HG03521 (cell line): ENCODE measurements around the gene ART3.
A peak's percentile ranks its signal among the peaks of the same experiment; 100 is the strongest.
"Not testable (repeated sequence)": the region's sequence is repeated elsewhere in the genome, so short reads cannot be mapped to it uniquely, and the experiment has no call there.

Experiments
- ATAC-seq: cut with Tn5 transposase; IDR thresholded peaks from one replicate; pipeline ENCODE4 v1.9.1; 2021; ENCODE audit warnings: mild to moderate bottlenecking, moderate library complexity; ENCODE audit not compliant: unreplicated experiment

Gene ART3

GRCh38 chr4:76074468-76074867, at the start of gene ART3:
Gene ART3 (plus strand): TSS chr4:76074709. CDS start chr4:76075890, 1,181 bp downstream.
- ATAC-seq: no peak

- ATAC-seq: no peak
These were observed 46.2 kb upstream of the ART3 start for GRCh38 chr4:76028350-76028765.

DNA sequence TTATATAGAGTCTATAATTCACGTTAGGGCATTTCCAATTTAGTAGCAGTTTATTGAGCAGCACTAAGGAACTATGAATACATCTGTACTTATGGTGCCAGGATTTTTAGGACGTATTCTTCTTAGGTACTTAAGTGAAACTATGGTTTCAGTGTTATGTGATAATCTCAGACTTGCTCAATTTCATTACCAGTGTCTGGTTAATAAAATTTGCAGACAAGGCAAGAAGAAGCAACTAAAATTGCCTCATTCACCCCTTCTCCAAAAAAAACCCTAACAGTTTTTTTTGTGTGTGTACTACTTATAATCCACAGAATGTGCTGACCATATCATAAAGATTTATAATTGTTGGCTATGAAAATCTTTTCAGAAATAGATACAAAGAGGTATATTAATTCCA, 45.2 kb upstream of the ART3 start:
- ATAC-seq: no peak

DNA sequence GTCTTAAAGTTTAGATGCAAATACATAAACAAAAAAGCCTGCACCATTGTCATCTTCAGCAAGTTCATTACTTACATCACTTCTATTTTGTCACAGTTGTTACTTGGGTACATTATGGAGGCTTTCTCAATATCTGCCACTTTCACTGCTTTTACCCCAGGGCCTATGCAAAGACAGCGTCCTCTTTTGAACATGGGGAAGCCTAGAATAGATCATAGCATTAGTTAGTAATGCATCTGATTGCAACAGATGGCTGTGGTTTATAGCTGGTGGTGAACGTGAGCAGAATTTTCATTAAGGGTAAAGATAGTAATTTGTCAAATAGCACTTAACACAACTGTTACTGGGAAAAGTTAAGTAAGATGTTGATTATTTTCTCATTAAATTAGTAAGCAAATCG, 39.4 kb upstream of the ART3 start:
- ATAC-seq: no peak

- ATAC-seq: no peak
These were observed 38.6 kb upstream of the ART3 start, which contains the start of gene CXCL11 for GRCh38 chr4:76035799-76036380. Gene CXCL11 (minus strand): TSS chr4:76036070. CDS start chr4:76035987, 83 bp downstream.

GRCh38 chr4:76036855-76037254, 37.7 kb upstream of the ART3 start:
- ATAC-seq: no peak

DNA sequence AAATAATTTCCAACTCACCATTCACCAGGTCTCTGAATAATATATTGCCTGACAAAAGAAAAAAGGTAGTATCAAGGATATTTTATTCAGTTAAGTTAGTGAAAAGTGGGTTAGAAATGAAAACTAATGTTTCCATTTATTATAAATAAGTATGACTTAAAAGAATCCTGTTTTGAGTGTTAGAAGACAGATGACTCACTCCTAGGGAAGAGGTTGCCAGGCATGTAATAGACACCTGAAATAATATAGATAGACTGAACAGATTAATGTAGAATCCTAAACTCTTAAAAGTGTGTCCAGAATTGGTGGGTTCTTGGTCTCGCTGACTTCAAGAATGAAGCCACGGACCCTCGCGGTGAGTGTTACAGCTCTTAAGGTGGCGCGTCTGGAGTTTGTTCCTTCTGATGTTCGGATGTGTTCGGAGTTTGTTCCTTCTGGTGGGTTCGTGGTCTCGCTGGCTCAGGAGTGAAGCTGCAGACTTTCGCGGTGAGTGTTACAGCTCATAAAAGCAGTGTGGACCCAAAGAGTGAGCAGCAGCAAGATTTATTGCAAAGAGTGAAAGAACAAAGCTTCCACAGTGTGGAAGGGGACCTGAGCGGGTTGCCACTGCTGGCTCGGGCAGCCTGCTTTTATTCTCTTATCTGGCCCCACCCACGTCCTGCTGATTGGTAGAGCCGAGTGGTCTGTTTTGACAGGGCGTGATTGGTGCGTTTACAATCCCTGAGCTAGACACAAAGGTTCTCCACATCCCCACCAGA, 32.1 kb upstream of the ART3 start:
- ATAC-seq: not testable (repeated sequence)

DNA sequence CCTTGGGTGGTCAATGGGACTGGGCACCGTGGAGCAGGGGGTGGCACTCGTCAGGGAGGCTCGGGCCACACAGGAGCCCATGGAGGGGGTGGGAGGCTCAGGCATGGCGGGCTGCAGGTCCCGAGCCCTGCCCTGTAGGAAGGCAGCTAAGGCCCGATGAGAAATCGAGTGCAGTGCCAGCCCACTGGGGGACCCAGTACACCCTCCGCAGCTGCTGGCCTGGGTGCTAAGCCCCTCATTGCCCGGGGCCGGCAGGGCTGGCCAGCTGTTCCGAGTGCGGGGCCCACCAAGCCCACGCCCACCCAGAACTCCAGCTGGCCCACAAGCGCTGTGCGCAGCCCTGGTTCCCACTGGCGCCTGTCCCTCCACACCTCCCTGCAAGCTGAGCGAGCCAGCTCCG, 31.2 kb upstream of the ART3 start:
- ATAC-seq: not testable (repeated sequence)

GRCh38 chr4:76044686-76045085, 29.8 kb upstream of the ART3 start:
- ATAC-seq: not testable (repeated sequence)

GRCh38 chr4:76049860-76050416, 24.6 kb upstream of the ART3 start:
- not testable (repeated sequence) for ATAC-seq

- ATAC-seq: not testable (repeated sequence)
These were observed 23.9 kb upstream of the ART3 start for GRCh38 chr4:76050560-76051050.

DNA sequence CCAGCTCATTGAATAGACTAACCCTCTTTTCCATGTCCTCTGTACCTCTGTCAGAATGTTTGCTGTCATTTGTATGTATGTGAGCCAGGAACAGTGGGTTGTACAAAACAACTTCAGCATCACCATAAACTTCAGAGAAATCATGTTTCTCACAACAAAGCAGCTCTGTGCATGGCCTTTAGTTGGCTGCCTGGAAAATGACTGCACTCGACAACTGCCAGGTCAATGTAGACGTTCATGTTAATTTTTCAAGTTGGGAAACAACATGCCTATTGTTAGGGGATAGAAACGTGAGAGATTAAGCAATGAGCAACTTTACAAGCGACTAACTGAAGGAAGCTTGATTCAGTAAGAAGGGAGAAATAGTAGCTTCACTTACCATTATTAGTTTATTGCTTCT, 20.8 kb upstream of the ART3 start:
- ATAC-seq: no peak

DNA sequence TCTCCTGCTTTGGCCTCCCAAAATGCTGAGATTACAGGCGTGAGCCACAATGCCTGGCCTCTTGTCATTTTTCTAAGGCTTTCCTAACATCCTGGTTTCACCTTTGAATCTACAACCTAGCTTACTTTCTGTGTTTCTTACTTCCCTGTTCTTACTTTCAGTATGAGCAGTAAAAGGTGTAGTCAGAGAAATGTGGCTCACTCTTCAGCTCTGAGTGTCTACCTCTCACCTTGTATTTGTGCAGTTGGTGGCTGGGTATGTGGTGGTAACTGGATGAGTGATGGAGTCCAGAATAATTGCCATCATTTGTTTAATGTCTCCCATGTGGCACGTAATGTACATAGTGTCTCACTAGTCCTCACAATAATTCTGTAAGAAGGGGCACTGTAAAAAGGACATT, 19.5 kb upstream of the ART3 start:
- peak; percentile 97 for ATAC-seq

GRCh38 chr4:76055421-76055820, 19.1 kb upstream of the ART3 start:
- no peak for ATAC-seq

GRCh38 chr4:76058302-76058701, 16.2 kb upstream of the ART3 start:
- no peak for ATAC-seq

GRCh38 chr4:76058888-76059426, 15.6 kb upstream of the ART3 start:
- no peak for ATAC-seq

GRCh38 chr4:76059750-76060149, 14.8 kb upstream of the ART3 start:
- ATAC-seq: no peak

GRCh38 chr4:76060506-76060905, 14.0 kb upstream of the ART3 start:
- ATAC-seq: no peak

GRCh38 chr4:76061421-76061820, 13.1 kb upstream of the ART3 start:
- no peak for ATAC-seq

GRCh38 chr4:76061982-76062381, 12.5 kb upstream of the ART3 start:
- no peak for ATAC-seq

DNA sequence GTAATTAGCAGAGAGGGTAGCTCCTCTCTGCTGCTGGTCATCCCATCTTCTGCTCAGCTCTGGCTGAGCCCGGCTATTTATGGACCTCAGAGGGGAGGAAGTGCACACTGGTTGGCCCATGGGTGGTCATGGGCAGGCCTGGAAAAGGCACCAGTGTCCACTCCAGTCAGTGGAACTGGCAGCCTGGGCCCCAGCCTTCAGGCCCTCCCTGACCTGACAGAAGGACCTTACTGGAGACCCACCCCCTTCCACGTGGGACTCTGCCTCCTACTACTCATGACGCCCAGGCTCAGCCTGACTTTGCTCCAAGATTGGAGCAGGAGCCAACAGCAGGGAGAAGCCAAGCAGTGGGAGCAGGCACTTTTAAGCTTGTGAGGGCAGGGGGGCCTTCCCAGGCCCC, 8.0 kb upstream of the ART3 start:
- no peak for ATAC-seq
